T follicular helper cell (primary cell): ENCODE measurements around the gene PIK3AP1.
A peak's percentile ranks its signal among the peaks of the same experiment; 100 is the strongest.

Source experiments
- DNase-seq: peaks from one replicate; pipeline ENCODE4 v3.0.0-alpha.2; 2020; ENCODE audit warnings: low read depth

Gene PIK3AP1

GRCh38 chr10:96609510-96609909 is 110.8 kb downstream of the PIK3AP1 start:
- no peak for DNase-seq

- no peak for DNase-seq
Observed at GRCh38 chr10:96608805-96609204, 111.5 kb downstream of the PIK3AP1 start.

- DNase-seq, result no peak
Observed at GRCh38 chr10:96608262-96608661, 112.1 kb downstream of the PIK3AP1 start.

GRCh38 chr10:96606946-96607345 is 113.4 kb downstream of the PIK3AP1 start:
- DNase-seq, result no peak

GRCh38 chr10:96606216-96606615 is 114.1 kb downstream of the PIK3AP1 start:
- DNase-seq, result no peak

- DNase-seq, result no peak
Observed at GRCh38 chr10:96600337-96600736, 120.0 kb downstream of the PIK3AP1 start.

- no peak for DNase-seq
Observed at GRCh38 chr10:96598846-96599245, 121.5 kb downstream of the PIK3AP1 start.

- DNase-seq, result no peak
Observed at GRCh38 chr10:96596422-96597407, 123.6 kb downstream of the PIK3AP1 start.

- no peak for DNase-seq
Observed at GRCh38 chr10:96595741-96596140, 124.6 kb downstream of the PIK3AP1 start.

GRCh38 chr10:96591946-96592345 is 128.4 kb downstream of the PIK3AP1 start:
- no peak for DNase-seq

GRCh38 chr10:96588616-96589419 is 131.5 kb downstream of the PIK3AP1 start:
- no peak for DNase-seq

GRCh38 chr10:96588060-96588554 is 132.2 kb downstream of the PIK3AP1 start:
- no peak for DNase-seq

GRCh38 chr10:96587264-96588059 is 132.9 kb downstream of the PIK3AP1 start:
- peak; percentile 40 for DNase-seq

- peak; percentile 88 for DNase-seq
Observed at GRCh38 chr10:96586419-96587263, 133.7 kb downstream of the PIK3AP1 start, which contains the start of gene TM9SF3. Gene TM9SF3, minus strand, starts transcription at chr10:96587012. Its CDS starts 177 bp downstream, at chr10:96586835.

- DNase-seq, result no peak
Observed at GRCh38 chr10:96585736-96586418, 134.4 kb downstream of the PIK3AP1 start.

GRCh38 chr10:96584474-96584873 is 135.8 kb downstream of the PIK3AP1 start:
- DNase-seq, result no peak

- DNase-seq, result no peak
Observed at GRCh38 chr10:96584035-96584434, 136.3 kb downstream of the PIK3AP1 start.

GRCh38 chr10:96579133-96579532 is 141.2 kb downstream of the PIK3AP1 start:
- DNase-seq, result no peak

GRCh38 chr10:96578633-96579032 is 141.7 kb downstream of the PIK3AP1 start:
- DNase-seq, result no peak

GRCh38 chr10:96578022-96578421 is 142.3 kb downstream of the PIK3AP1 start:
- no peak for DNase-seq
